Measurements from ENCODE around the gene CASP8.
"Not testable (repeated sequence)": the region's sequence is repeated elsewhere in the genome, so short reads cannot be mapped to it uniquely, and the experiment has no call there.

- TF ChIP-seq CTCF, EP300 (IDR thresholded peaks at IDR 0.05): not testable (repeated sequence)
Measured at GRCh38 chr2:201239167-201239935, 21.0 kb upstream of the CASP8 start.

Data from stomach (tissue), 4 donors.